Stimulated activated naive CD4-positive, alpha-beta T cell (primary cell): ENCODE results near the gene CFAP210.

Experiments used
- DNase-seq, 6 experiments: peaks; one replicate each; lab custom pipeline; 2025; lab: John Stamatoyannopoulos, UW

Gene CFAP210

DNA sequence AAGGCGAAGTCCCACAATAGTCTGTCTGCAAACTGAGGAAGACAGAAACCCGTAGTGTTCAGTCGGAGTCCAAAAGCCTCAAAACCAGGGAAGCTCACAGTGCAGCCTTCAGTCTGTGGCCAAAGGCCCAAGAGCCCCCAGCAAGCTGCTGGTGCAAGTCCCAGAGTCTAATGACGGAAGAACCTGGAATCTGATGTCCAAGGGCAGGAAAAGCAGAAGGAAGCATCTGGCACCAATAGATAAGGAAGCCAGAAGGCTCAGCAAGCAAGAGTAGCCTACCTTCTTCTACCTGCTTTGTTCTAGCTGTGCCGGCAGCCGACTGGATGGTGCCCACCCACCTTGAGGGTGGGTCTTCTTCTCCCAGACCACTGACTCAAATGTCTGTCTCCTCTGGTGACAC lies 21.8 kb downstream of the CFAP210 start:
- DNase-seq, result no peak

DNA sequence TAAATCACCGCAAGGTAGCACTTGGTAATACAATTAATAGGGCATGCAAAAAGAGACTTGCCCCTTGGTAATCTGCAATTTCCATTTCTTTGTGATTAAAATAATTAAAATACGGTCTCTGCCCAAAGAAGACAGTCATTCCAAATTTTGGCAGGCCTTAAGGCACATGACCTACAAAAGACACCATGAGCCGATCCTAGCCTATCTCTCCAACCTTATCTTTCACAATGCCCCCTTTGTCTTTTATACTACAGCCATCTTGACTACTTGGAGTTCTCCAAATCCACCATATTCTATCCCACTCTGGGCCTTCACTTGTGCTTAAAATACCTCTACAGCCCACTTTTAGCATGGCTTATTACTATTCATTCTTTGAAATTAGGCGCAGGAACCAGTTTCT lies 23.3 kb downstream of the CFAP210 start:
- no peak for DNase-seq

DNA sequence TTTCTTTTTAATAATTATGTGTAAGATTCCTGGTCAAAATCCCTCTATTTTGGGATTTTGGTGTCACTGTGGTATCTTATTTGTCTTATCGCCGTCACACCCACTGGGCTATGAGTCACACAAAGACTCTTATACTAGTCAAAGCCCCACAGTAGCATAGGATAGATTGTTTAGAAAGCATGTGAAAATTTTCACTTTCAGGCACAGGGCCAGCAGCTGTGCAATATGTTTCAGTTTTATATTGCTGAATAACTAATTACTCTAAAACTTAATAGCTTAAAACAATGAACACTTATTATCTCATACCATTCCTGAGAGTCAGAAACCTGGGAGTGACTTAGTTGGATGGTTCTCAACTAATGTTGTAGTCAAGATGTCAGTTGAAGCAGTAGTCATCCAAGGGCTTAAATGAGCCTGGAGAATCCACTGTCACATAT lies 24.0 kb downstream of the CFAP210 start:
- no peak for DNase-seq

DNA sequence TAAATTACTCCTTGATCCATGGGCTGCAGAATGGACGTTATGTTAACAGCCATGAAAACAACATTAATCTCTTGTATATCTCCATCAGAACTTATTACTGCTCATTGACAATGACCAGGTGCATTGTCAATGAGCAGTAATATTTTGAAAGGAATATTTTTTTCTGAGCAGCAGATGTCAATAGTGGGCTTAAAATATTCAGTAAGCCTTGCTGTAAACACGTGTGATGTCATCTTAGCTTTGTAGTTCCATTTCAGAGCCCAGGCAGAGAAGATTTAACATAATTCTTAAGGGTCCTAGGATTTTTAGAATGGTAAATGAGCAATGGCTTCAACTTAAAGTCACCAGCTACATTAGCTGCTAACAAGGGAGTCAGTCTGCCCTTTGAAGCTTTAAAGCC lies 26.6 kb downstream of the CFAP210 start:
- no peak for DNase-seq

DNA sequence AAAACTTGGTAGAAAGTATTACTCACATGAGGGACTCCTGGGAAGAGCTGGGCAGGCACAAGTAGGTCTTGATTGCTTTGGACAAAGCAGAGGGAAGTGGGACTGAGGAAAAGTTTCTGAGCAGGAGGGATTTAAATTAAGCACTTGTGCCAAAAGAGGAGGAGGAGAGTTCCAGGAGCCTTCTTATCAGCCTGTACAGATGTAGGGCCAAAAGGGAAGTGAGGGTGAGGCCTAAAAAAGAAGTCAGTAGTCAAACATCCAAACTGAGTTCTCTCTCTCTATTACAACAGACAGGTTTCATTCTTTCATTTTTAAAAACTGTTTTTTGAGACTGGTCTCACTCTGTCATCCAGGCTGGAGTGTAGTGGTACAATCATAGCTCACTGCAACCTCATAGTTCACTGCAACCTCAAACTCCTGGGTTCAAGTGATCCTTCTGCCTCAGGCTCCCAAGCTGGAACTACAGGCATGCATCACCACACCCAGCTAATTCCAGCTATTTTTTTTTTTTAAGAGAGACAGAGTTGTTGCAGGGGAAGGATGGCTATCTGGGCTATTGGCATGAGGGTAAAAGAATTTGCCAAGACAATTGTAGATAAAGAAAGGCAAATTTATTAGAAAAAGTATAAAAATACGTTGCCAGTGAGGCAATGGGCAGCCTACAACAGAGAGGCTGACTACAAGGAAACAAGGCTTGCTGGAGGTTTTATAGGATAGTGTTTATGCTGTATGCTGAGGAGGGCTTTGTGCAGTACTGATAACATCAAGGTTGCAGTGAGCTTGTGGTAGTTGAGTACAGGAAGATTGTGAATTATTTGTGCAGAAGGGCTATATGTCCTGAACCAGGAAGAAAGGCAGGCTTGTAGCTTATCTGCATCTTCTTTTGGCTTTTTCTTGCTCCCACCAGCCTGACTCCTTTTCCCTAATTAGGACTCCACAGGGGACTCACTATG lies 29.0 kb downstream of the CFAP210 start:
- no peak for DNase-seq

DNA sequence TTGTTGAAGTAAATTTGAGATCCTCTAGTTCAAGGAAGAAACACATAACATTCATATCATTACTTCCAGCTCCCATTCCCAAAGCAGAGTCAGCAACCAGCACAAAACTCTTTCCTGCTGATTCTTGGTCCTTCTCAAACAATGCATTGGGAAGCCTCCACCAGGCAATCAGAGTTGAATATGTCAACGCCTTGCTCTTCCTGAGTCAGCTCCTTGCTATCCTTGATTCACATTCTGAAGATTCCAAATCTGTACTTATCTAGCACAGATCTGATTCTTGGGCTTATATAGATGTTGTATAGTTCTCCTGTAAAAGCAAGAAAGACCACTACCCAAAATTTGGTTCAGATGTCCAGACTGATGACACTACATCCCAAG lies 29.6 kb downstream of the CFAP210 start:
- no peak for DNase-seq

DNA sequence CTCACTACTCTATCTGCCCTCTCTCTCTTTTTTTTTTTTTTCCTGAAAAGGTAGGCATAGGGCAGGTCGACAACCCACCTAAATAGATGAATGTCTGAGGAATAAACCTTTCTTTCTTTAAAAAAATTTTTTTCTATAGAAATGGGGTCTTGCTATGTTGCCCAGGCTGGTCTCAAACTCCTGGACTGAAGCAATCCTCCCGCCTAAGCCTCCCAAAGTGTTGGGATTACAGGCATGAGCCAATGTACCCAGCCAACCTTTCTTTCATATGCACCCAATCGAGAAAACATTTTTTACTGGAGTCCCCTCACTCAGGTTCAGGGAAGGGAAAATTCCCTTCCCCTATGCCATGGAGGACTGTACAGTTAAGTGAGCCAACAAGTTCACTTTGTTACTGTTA lies 31.0 kb downstream of the CFAP210 start:
- DNase-seq, result no peak

DNA sequence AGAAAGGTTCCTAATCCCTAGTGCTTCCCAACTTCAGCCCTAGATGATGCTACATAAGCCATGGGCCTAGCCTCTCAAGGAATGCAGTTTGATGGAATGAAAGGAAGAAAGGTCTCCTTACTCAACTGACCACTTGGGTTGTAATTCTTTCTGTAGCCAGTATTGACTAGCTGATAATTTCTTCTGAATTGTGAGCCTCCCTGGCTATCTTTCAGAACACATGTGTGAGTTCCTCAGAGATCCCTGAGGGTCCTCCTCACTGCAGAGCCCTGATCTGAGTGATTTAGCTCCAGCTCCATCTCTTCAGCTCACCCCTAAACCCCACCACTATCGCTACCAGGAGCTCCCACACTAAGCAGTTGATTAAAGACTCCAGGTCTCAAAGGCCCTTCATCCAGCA lies 31.5 kb downstream of the CFAP210 start:
- no peak for DNase-seq

DNA sequence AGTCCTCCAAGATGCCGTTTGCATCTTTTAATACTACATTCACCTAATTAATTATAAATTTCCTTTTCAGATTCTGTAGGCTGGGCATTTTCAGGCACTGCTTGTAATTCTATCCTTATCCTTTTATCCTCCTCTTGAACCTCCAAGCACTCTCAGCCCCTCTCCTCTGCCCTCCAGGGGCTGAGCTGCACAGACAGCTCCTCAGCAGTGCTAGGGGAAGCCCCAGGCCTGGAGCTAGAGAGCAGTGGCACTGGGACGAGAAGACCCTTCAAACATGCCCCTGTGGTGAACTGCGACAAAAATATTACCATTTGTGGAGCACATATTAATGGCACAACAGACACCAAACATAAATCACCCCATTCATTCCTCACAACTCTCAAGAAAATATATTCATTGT lies 32.9 kb downstream of the CFAP210 start:
- no peak for DNase-seq

DNA sequence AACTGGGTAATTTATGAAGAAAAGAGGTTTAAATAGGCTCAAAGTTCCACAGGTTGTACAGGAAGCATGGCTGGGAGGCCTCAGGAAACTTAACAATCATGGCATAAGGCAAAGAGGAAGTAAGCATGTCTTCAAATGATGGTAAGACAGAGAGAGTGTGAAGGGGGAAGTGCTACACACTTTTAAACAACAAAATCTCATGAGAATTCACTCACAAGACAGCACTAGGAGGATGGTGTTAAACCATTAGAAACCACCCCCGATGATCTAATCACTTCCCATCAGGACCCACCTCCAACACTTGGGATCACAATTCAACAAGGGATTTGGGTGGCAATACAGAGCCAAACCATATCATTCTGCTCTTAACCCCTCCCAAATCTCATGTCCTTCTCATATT lies 34.9 kb downstream of the CFAP210 start:
- DNase-seq, result no peak

DNA sequence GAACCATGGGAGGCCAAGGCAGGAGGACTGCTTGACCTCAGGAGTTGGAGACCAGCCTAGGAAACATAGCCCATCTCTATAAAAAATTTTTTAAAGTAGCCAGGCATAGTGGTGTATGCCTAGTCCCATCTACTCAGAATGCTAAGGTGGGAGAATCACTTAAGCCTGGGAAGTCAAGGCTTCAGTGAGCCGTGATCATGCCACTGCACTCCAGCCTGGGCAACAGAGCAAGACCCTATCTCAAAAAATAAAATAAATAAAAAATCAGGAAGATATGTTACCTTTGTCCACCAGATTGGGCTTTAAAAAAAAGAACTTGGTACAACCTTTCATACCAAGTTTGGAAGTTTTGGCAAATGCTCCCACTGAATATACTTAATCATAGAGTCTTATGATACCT lies 35.3 kb downstream of the CFAP210 start:
- DNase-seq, result no peak

DNA sequence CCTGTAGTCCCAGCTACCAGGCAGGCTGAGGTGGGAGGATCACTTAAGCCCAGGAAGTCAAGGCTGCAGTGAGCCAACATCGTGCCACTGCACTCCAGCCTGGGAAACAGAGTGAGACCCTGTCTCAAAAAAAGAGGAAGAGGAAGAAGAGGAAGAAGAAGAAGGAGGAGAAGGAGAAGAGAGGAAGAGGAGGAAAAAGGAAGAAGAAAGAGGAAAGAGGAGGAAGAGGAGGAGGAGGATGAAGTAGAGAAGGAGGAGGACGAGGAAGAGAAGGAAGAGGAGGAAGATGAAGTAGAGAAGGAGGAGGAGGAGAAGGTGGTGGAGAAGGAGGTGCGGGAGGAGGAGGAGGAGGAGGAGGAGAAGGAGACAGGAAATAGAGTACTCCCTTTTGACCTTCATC lies 38.0 kb downstream of the CFAP210 start:
- DNase-seq, result no peak

DNA sequence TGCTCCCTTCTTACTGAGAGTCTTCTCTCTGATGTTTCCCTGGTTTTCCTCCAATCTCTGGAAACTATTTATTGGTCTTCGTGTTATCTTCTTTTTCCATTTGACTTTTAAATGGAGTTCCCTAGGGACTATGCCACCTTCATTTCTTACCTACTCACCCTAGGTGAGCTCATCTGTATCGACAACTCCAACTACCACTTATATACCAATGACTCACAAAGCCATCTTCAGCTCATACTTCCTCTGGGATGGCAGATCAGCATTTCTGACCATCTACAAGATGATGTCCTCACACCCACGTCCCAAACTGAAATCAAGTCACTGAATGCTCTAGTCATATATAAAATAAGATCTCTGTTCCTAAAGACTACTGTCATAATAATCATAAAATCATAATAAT lies 40.6 kb downstream of the CFAP210 start:
- DNase-seq, result no peak

DNA sequence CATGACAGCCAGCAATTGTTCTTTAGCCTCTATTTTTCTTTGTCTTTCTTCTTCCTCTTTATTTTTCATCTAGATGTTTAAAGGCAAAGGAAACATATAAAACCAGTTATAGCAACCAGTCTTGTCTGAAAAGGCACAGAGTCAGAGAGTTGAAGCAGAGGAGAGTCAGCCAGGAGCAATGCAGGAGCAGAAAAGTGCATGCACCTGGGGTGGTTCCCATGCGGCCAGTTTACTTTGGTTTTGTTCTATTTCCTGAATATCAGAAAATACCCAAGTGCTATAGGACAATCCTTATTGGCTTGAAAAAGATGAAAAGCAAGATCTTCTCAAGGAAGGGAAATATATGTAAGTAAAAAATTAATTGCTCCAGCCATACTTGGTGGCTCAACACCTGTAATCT lies 44.9 kb downstream of the CFAP210 start:
- no peak for DNase-seq

DNA sequence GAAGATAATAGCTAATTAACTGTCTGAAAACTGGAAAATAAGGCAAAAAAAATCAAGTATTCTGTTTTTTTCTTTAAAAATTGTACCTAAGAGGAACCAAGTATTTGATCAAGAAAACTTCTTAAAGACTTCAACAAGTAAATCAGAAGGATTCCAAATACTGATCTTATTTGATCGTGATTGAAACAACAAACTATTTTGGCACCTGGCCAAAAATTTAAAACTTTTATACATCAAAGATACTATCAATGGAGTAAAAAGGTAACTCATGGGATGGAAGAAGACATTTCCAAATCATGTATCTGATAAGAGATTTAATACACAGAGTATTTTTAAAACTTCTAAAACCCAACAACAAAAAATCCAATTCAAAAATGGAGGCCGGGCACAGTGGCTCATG lies 46.7 kb downstream of the CFAP210 start:
- no peak for DNase-seq

DNA sequence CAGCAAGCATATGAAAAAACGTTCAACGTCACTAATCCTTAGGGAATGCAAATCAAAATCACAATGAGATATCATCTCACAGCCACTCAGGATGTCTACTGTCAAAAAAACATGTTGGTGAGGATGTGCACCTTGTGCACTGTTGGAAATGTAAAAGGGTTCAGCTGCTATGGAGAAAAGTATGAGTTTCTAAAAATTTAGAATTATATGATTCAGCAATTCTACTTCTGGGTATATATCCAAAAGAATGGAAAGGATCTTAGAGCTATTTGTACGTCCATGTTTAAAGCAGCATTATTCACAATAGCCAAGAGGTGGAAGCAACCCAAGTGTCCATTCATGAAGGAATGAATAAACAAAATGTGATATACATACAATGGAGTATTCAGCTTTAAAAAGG lies 50.0 kb downstream of the CFAP210 start:
- DNase-seq, result no peak

DNA sequence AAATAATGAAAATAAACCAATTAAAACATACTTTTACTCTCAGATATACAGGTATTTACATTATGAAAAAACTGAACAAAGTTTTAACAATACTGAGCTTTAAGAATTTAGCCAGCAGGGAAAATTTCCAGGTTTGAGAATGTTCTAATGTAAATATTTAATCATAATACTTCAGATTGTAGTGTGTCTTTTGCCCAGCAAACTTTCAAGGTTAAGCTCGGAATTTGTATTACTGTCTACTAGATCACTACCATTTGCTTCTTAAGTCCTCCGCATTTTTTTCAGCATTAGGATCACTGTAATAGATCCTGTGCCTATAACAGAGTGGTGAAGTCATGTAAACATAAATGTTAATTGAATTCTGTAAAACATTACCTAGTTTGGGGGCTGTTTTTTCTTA lies 52.7 kb downstream of the CFAP210 start:
- no peak for DNase-seq

DNA sequence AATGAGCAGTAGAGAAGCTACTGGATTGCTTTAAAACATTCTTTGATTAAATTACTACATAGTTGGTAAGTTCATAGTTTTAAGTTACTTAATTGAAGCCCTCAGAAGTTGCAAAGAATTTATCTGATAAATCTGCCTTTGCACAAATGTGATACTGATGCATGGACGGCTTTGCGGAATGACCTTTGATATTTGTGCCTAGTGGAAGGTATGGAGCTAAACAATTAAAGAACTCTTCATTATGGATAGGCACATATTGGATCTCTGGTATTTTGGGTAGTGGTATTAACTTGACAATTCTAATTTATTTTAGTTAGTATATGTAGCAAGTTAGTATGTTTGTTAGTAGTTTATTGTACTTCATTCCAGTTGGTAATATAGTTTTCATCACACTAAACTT lies 54.1 kb downstream of the CFAP210 start:
- no peak for DNase-seq

DNA sequence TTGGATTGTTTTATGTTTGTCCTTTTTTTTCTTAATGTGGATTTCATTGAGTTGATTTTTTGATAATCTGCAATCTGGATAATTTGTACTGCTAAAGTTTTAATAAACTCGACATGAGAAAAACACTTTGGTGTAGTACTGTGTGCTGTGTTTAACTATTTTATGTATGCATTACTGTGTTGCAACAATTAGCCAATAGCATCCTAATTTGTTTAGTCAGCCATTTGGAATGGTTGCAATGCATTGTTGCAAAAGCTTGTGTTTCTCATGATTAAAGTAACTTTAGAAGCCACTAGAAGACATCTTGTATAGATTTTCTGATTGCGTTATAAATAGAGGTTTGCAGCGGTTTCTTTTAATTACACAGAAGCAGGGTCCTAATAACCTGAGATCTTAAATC lies 56.6 kb downstream of the CFAP210 start:
- DNase-seq, result no peak

DNA sequence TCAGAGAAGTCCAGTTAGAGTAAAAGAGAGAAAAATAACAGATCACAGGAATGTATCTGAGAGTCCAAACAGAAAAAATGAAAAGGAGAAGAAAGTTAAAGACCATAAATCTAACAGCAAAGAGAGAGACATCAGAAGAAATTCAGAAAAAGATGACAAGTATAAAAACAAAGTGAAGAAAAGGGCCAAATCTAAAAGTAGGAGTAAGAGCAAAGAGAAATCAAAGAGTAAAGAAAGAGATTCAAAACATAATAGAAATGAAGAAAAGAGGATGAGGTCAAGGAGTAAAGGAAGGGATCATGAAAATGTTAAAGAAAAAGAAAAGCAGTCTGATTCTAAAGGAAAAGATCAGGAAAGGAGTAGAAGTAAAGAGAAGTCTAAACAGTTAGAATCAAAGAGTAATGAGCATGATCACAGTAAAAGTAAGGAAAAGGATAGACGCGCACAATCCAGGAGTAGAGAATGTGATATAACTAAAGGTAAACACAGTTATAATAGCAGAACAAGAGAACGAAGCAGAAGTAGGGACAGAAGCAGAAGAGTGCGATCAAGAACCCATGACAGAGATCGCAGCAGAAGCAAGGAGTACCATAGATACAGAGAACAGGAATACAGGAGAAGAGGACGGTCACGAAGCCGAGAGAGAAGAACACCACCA lies 57.6 kb downstream of the CFAP210 start:
- no peak for DNase-seq

DNA sequence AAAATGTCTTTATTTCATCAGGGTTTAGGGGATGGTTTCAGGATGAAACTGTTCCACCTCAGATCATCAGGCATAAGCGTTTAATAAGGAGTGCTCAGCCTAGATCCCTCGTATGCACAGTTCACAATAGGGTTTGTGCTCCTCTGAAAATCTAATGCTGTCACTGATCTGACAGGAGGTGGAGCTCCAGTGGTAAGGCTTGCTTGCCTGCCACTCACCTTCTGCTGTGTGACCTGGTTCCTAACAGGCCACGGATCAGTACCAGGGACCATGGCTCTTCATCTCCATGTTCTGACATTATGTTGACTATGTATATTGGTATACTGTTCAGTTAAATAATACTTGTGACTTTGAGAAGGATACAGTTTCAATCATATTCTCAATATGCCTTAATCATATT lies 68.4 kb downstream of the CFAP210 start:
- no peak for DNase-seq

DNA sequence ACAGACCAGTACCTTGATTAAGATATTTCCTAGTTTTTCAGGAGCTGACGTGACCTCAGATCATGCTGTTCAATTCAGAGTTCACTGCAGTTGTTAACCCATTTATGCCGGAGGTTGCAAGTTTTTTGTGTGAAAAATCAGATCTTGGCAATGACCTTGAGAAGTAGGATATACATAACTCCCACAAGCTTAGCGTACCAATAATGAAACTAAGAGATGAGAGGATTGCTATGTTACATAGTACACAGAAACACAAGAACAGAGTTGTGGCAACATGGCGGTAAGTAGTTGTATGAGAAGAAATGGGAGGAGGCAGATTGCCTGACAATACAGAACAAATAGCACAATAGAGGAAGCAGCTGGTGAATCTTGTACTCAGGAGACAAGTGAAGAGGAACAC lies 71.0 kb downstream of the CFAP210 start:
- no peak for DNase-seq

DNA sequence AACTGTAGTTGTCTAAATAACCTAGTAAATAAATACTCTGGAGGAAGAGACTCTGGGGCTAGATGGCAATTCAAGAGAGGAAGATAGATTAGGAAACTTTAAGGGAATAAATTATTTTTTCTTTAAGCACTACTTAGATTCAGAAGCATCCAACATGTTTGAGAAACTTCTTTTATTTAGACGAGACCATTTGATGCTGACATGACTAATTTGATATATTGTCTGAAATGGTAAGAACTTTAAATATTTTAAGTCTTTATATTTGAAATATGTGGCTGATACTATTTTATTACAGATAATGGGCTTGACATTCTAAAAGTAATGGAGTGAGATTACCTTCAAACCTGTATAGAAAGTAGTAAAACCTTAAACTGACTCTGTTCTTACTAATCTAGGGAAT lies 73.7 kb downstream of the CFAP210 start:
- no peak for DNase-seq

DNA sequence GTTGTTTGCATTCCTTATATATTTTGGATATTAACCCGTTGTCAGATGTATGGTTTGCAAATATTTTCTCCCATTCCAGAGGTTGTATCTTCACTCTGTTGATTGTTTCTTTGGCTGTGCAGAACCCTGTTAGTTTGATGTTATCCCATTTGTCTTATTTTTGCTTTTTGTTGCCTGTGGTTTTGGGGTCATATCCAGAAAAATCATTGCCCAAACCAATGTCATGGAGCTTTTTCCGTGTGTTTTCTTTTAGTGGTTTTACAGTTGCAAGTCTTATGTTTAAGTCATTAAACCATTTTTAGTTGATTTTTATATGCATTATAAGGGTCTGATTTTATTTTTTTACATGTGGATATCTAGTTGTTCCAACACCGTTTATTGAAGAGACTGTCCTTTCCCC lies 74.3 kb downstream of the CFAP210 start:
- no peak for DNase-seq
